Common myeloid progenitor, CD34-positive (primary cell): Measurements from ENCODE around the gene SDHB.

Source experiments
- CTCF ChIA-PET: fragments of 350-600 bp; sonication (Branson Sonifier 250); formaldehyde crosslinking; loops from one replicate; lab custom pipeline; 2021; ENCODE audit warnings: antibody characterized with exemption; lab: Charles Lee
- POLR2A ChIA-PET: fragments of 350-600 bp; sonication (Branson Sonifier 250); formaldehyde crosslinking; loops from one replicate; lab custom pipeline; 2021; ENCODE audit warnings: antibody characterized with exemption; lab: Charles Lee
- DNase-seq, 3 donors: peaks; one replicate each; pipeline versions ENCODE4 v3.0.0 to v3.0.0-alpha.2; 2013
- H3K27ac ChIP-seq, 2 experiments: 1 replicate in 1 of 2; 2 replicates in 1 of 2; pipeline ENCODE4 v1.7.0; 2013; ENCODE audit warnings: inconsistent platforms in 2 of 2, low read length in 2 of 2, mild to moderate bottlenecking in 2 of 2, low read depth in 1 of 2, moderate library complexity in 1 of 2; ENCODE audit not compliant: severe bottlenecking in 2 of 2, insufficient read depth in 1 of 2, poor library complexity in 1 of 2
- H3K27me3 ChIP-seq, 5 experiments: replicated peaks in 2 of 5; 1 replicate in 3 of 5; 2 replicates in 2 of 5; pipeline versions ENCODE4 v1.6.1 to v1.7.0; 2013; ENCODE audit warnings: low read length in 4 of 5, mild to moderate bottlenecking in 2 of 5, moderate library complexity in 2 of 5, inconsistent platforms in 1 of 5; ENCODE audit not compliant: insufficient read depth in 5 of 5, control insufficient read depth in 4 of 5
- H3K36me3 ChIP-seq, 4 experiments: 1 replicate in 2 of 4; 2 replicates in 2 of 4; pipeline versions ENCODE4 v1.6.1 to v1.7.0; 2013; ENCODE audit warnings: low read length in 3 of 4, control low read depth in 1 of 4, mild to moderate bottlenecking in 1 of 4; ENCODE audit not compliant: control insufficient read depth in 4 of 4, insufficient read depth in 4 of 4
- H3K4me1 ChIP-seq, 4 experiments: 1 replicate in 3 of 4; 2 replicates in 1 of 4; pipeline versions ENCODE4 v1.6.1 to v1.7.1; 2013; ENCODE audit warnings: low read length in 3 of 4, mild to moderate bottlenecking in 3 of 4, control low read depth in 1 of 4, inconsistent platforms in 1 of 4, moderate library complexity in 1 of 4; ENCODE audit not compliant: control insufficient read depth in 4 of 4, insufficient read depth in 4 of 4; ENCODE audit errors: control extremely low read depth in 1 of 4
- H3K4me3 ChIP-seq, 7 experiments: 1 replicate in 4 of 7; 2 replicates in 3 of 7; pipeline versions ENCODE4 v1.5.1 to v1.7.0; 2013; ENCODE audit warnings: mild to moderate bottlenecking in 7 of 7, low read length in 6 of 7, moderate library complexity in 6 of 7, inconsistent platforms in 2 of 7, low read depth in 2 of 7, control low read depth in 1 of 7; ENCODE audit not compliant: insufficient read depth in 4 of 7, control insufficient read depth in 1 of 7; ENCODE audit errors: extremely low read depth in 1 of 7
- H3K9me3 ChIP-seq, 5 experiments: 1 replicate in 4 of 5; 2 replicates in 1 of 5; pipeline versions ENCODE4 v1.6.1 to v1.7.1; 2013; ENCODE audit warnings: low read length in 4 of 5, mild to moderate bottlenecking in 2 of 5, inconsistent platforms in 1 of 5, low read depth in 1 of 5, moderate library complexity in 1 of 5; ENCODE audit not compliant: control insufficient read depth in 4 of 5, insufficient read depth in 2 of 5; ENCODE audit errors: control extremely low read depth in 1 of 5
- WGBS: methylation state at CpG from one replicate; pipeline ENCODE4 v1.1.5; 2013; ENCODE audit not compliant: insufficient coverage; 5-methylcytosine and 5-hydroxymethylcytosine counted together

Gene SDHB

DNA sequence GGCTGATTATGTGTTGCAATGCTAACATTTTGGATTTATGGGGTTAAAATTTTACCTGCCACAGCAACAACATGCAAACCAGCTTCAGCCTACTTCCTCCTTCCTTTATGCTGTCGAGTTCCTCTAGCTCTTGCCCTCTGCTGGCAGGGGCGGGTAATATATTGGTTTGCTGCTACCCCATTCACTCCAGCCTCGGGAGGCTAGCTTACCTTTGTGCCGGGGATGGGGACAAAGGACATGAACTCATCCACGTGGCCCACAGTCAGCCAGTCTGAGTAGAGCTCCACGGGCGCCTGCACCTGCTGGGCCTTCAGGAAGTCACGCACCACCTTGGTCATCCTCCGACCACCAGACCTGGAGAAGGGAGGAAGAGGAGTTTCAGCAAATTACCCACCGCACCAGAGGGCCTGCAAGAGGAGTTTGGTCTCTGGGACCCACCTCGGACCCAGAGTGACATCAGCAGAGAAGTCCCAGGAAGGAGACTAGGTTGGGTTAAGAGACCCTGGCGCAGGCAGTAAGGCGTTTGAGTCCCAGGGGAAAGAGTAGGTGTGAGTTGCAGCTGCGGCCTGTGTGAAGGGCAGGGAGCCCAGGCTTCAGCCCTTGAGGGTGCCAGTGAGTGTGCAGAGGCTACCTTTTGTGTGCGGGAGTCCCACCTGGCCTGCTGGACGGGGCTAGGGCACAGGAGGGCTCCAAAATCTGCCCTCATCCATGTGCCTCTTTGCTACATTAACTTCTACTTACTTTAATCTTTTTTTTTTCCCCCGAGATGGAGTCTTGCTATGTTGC, 21.8 kb upstream of the SDHB start:
- ChIA-PET POLR2A (no interaction called here), CTCF (interaction anchor here (1.3 to 1.4 kb wide), 4 partner anchors 10 to 19 kb away, joined by 3 to 4 read pairs (median 4); no protein-coding TSS in a partner anchor)
- Histone ChIP-seq H3K4me1 (no peaks in the 10 kb centered on the region), H3K36me3 (no peaks in the 10 kb centered on the region), H3K9me3 (no peaks in the 10 kb centered on the region), H3K27me3 (peaks cover 0 to 2% (median 0%) of the 10 kb centered on the region in 5 experiments), H3K27ac (no peak overlapping the region), H3K4me3 (no peak overlapping the region)
- WGBS: 74% methylated on average over 14 of the region's 17 CpGs
- peak in 2 of 3 donors; percentile 40 to 41 for DNase-seq

DNA sequence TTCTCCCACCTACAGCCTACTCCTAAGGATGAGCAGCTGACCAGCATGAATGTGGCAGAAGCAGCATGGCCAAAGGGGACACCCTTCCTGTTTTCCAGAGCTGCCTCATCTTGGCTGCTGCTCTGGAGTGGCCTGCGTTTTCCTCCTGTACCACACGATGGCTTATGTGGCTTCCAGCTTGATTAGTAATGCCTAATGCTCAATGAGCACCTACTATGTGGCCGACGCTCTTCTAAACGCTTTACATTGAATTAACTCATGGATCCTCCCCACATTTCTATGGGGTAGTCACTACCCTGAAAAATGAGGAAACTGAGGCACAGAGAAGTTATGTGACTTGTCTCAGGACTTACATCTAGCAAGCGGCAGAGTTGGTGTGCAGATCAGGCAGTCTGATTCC, 18.0 kb upstream of the SDHB start:
- no peak for DNase-seq
- Histone ChIP-seq H3K4me3 (no peak overlapping the region), H3K36me3 (no peaks in the 10 kb centered on the region), H3K4me1 (peaks cover 0 to 11% (median 2%) of the 10 kb centered on the region in 4 experiments), H3K27ac (no peak overlapping the region), H3K27me3 (peaks cover 0 to 2% (median 0%) of the 10 kb centered on the region in 5 experiments), H3K9me3 (no peaks in the 10 kb centered on the region)
- WGBS: 94% methylated on average over 4 of the region's 6 CpGs
- ChIA-PET POLR2A (no interaction called here), CTCF (interaction anchor here (1.3 kb wide), 1 partner anchor 11 kb away, joined by 3 read pairs; no protein-coding TSS in a partner anchor)

DNA sequence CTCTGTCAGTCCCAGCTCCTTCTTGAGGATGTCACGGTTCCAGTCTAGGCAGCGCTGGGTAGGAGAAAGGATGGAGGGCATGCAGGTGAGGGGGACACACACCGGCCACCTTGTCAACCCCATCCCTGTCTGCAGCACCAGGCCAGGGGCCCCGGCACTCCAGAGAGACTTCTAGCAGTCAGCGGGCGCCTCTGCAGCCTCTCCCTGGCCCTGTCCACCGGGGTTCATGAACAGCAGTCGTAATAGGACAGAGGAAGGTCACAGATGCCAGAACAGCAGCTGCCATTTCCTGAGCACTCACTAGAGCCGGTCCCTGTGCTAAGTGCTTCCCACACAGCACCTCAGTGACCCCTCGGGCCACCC, 16.3 kb upstream of the SDHB start:
- H3K9me3 ChIP-seq: peaks cover 0 to 6% (median 4%) of the 10 kb centered on the region in 5 experiments
- no peak overlapping the region for H3K27ac ChIP-seq
- WGBS: 82% methylated on average over 8 of the region's 10 CpGs
- CTCF ChIA-PET: interaction anchor here (0.8 to 1.5 kb wide), 2 partner anchors 13 to 166 kb away, joined by 3 read pairs; no protein-coding TSS in a partner anchor
- no peak overlapping the region for H3K4me3 ChIP-seq
- DNase-seq: no peak
- H3K4me1 ChIP-seq: peaks cover 0 to 18% (median 2%) of the 10 kb centered on the region in 4 experiments
- H3K36me3 ChIP-seq: no peaks in the 10 kb centered on the region
- H3K27me3 ChIP-seq: peaks cover 0 to 2% (median 0%) of the 10 kb centered on the region in 5 experiments
- POLR2A ChIA-PET: no interaction called here

DNA sequence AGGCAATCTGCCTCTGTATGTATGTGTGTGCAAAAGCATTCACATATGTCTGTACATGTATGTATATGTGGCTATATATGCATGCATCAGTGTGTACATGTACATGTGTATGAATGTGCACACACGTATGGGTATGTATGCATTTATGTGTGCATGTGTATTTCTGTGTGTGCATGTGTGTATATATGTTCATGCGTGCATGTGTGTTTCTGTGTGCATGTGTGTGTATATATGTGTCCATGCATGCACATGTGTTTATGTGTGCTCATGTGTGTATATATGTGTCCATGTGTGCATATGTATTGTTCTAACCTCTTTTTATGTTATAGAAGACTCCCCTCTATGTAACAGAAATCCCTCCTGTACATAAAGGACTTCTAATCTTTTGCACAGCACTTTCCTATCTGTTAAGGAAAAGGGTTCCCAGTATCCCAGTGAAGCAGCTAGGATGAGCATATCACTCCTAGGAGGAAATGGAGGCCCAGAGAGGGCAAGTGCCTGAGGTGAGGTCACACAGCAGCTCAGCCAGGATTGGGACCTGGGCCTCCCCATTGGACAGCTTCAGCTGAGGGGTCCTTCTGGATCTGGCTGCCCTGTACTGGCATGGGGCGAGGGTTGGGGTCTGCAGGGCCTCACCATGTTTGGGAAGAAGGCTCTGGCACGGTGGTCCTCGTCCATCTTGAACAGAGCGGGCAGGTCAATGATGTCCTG, 15.8 kb upstream of the SDHB start:
- Histone ChIP-seq H3K9me3 (peaks cover 0 to 6% (median 5%) of the 10 kb centered on the region in 5 experiments), H3K4me1 (peaks cover 0 to 18% (median 2%) of the 10 kb centered on the region in 4 experiments), H3K27ac (no peak overlapping the region), H3K4me3 (no peak overlapping the region), H3K27me3 (peaks cover 0 to 2% (median 0%) of the 10 kb centered on the region in 5 experiments), H3K36me3 (no peaks in the 10 kb centered on the region)
- 96% methylated on average over 6 of the region's 6 CpGs for WGBS
- ChIA-PET CTCF (interaction anchor here (0.5 to 1.5 kb wide), 3 partner anchors 12 to 332 kb away, joined by 3 to 4 read pairs (median 3); no protein-coding TSS in a partner anchor), POLR2A (no interaction called here)
- no peak for DNase-seq

DNA sequence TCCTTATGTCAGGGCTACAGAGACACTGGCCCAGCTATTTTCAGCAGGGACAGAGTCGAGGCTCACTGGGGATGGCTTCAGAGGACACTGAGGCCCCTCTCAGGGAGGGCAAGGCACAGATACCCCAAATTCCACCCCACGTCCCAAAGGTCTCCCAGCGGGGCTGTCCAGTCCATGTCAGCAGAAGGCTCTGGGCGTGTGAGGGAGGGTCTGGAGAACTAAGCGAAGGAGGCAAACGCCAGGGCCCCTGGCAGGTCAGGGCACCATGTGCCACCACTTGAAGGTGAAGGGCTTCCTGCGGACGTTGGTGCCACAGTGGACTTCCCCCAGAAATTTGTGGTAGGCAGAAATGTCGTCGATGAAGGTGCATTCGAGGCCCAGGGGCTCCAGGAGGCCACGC, 15.0 kb upstream of the SDHB start:
- POLR2A ChIA-PET: no interaction called here
- WGBS: 83% methylated on average over 11 of the region's 12 CpGs
- peaks cover 0 to 2% (median 0%) of the 10 kb centered on the region in 5 experiments for H3K27me3 ChIP-seq
- H3K27ac ChIP-seq: no peak overlapping the region
- peaks cover 0 to 6% (median 5%) of the 10 kb centered on the region in 5 experiments for H3K9me3 ChIP-seq
- CTCF ChIA-PET: interaction anchor here (1.0 kb wide), 1 partner anchor 11 kb away, joined by 4 read pairs; no protein-coding TSS in a partner anchor
- no peak overlapping the region for H3K4me3 ChIP-seq
- DNase-seq: no peak
- no peaks in the 10 kb centered on the region for H3K36me3 ChIP-seq
- H3K4me1 ChIP-seq: peaks cover 0 to 18% (median 2%) of the 10 kb centered on the region in 4 experiments

DNA sequence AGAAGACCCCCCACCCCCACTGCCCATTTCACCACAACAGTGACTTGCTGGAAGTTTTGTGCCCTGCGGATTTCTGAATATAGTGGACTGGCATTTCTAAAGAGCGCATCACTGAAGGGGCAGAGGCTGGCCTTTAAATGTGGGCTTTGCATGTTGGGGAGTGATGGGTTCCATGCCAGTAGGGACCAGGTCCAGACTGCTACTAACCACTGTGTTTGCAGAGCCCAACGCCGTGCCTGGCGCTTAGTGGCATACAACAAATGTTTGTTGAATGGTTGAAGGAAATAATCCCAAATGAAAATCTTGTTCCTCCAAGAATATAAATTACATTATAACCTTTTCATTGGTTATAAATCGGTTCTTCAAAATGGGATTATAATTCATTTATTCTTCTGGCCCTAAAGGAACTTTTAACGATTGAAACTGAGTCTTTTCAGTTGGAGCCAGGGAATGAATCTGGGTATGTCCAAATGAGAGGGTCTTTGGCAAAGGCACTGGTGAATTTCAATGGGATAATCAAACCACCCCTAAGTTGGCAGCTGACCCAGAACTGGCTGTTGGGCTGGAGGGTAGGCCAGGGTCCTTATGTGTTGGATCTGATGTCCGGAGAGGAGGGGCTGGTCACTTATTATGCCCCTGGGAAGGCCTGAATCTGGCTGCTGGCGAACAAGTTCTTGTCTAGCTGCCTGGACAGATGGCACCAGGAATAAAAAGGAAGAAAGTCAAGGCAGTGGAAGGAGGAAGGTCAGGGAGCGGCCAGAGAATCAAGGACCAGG, 13.8 kb upstream of the SDHB start:
- Histone ChIP-seq H3K27ac (no peak overlapping the region), H3K9me3 (peaks cover 0 to 6% (median 5%) of the 10 kb centered on the region in 5 experiments), H3K27me3 (peaks cover 0 to 2% (median 0%) of the 10 kb centered on the region in 5 experiments), H3K4me1 (peaks cover 0 to 21% (median 2%) of the 10 kb centered on the region in 4 experiments), H3K4me3 (no peak overlapping the region), H3K36me3 (no peaks in the 10 kb centered on the region)
- DNase-seq: no peak
- WGBS: 83% methylated on average over 4 of the region's 10 CpGs
- CTCF ChIA-PET: no interaction called here
- POLR2A ChIA-PET: no interaction called here
